NCI-H146 (cell line): ENCODE measurements around the gene KNDC1.

Experiments
- DNase-seq: peaks from one replicate; lab custom pipeline; 2025; lab: John Stamatoyannopoulos, UW

Gene KNDC1

GRCh38 chr10:133191651-133192050 is 31.6 kb downstream of the KNDC1 start:
- DNase-seq: no peak

DNA sequence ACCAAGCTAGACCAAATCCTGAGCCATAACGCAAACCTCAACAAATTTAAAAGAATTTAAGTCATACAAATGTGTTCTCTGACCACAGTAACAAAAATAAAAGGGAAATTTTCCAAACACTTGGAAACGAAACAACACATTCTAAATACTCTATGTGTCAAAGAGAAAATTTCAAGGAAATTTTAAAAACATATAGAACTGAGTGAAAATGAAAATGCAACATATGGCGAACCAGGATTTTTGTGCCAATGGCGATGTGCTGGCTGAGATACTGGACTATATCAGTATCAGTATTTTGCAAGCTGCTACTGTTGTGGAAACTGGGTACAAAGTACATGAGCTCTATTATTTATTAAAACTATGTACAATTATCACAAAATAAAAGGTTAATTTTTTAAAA is 34.1 kb downstream of the KNDC1 start:
- DNase-seq: no peak

DNA sequence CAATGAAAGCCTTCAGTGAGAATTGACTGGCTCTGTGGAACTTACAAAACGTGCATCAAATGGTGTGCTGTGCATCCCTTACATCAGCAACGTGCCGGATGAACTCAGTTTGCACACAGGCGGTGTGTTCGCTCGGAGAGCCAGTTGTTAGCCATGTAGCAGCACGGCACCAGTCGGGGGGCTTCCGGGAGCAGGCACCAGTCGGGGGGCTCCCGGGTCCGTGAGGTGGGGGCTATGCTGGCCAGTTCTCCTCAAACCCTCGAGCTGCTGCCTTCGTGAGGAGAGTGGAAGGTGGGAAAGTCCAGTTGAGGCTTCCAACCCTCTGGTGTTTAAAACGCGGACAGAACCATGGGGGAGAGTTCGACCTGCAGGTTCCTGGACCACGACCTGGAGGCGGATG is 35.1 kb downstream of the KNDC1 start:
- no peak for DNase-seq

DNA sequence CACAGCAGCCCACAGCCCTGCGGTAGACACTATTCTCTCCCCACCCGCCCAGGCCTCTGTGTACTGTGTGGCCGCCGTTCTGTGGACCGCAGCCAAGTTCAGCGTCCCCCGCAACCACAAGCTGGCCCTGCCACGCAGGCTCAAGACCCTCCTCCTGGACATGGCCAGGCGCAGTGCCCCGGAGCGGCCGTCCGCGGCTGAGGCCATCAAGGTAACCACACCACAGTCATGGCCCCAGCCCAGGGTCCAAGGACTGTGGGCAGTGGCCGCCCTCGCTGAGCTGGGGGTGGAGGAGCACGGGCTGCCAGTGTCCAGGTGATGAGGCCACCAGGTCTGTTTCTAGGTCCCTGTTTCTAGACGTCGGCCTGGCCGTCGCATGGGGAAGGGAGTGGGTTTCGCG is 35.6 kb downstream of the KNDC1 start:
- DNase-seq: no peak

DNA sequence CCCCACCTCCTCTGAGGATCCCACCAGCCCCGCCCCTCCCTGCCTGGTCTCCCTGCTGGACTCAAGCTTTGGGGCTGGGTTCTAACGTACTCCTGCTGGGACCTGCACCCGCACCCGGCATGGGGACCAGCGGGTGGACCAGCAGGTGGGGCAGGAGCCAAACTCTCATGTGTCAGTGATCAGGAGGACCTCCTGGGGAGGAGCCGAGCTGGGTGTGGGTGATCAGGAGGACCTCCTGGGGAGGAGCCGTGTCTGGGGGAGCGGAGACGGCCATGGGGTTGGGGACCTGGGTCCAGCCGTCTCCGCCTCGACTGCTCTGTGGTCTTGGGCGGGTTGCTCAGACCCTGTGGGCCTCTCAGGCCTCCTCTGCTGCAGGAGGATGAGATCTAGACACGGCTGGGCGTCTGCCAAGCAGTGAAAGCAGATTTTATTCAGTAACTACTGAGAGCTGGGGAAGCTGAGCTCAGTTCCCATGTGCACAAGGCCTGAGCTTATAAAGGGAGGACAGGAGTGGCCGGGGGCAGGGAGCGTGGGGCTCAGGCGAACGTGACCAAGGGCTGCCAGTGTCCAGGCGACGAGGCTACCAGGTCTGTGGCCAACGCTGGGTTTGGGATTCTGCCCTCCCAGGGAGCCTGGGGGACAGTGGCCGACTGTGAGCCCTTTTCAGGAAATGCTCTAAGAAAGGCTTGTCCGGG is 36.3 kb downstream of the KNDC1 start:
- no peak for DNase-seq

GRCh38 chr10:133196936-133197758 is 37.1 kb downstream of the KNDC1 start:
- DNase-seq: no peak

DNA sequence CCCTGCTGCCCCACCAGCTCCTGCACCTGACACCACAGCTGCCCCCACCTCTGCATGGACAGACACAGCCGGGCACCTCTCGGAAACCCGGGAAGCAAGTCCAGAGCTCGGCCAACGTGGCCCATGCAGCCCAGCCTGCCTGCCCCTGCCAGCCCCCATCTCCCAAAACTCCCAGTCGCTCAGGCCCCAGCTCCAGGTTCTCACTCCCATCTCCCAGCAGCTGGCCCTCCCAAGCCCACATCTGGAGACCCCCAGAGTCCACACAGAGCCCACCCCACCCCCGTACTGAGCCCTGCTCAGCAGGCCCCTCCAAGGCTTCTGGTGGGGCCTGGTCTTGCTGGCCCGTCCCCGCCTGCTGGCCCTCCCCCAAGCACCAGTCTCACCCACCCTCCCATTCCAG is 37.8 kb downstream of the KNDC1 start:
- DNase-seq: no peak

GRCh38 chr10:133198206-133198605 is 38.2 kb downstream of the KNDC1 start:
- no peak for DNase-seq

DNA sequence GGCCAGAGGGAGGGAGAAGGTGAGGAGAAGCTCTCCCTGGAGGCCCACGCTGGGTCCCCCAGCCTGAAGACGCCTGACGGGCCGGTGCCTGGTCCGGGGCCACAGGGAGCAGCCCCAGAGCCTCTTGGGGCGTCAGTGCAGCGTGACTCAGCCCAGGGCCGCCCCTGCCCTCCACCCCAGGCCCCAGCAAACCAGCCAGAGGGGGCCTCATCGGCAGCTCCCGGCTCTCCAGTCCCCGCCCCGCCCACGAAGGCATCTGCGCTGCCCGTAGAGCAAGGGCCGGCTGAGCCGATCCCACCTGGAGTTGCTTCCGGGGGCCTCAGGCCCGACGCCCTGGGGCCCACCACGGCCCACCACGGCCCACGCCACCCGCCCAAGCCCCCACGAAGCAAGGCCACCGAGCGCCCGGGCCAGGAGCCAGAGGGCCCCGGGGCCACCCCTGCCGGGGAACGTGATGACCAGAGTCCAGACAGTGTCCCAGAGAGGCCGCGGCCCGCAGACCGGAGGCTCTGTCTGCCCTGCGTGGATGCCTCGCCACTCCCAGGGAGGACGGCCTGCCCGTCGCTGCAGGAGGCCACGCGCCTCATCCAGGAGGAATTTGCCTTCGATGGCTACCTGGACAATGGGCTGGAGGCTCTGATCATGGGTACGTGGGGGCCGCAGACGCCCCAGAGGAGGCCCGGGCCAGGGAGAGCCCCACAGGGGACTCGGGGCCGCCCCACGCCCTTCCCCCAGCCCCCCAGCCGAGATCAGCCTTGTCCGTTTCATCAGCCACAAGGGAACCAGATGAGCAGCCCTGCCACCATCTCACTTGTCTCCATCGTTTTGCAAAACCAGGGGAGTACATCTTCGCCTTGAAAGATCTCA is 38.8 kb downstream of the KNDC1 start:
- DNase-seq: no peak

GRCh38 chr10:133199488-133199885 is 39.5 kb downstream of the KNDC1 start:
- no peak for DNase-seq

- no peak for DNase-seq
Measured at GRCh38 chr10:133199992-133200611, 40.1 kb downstream of the KNDC1 start.

DNA sequence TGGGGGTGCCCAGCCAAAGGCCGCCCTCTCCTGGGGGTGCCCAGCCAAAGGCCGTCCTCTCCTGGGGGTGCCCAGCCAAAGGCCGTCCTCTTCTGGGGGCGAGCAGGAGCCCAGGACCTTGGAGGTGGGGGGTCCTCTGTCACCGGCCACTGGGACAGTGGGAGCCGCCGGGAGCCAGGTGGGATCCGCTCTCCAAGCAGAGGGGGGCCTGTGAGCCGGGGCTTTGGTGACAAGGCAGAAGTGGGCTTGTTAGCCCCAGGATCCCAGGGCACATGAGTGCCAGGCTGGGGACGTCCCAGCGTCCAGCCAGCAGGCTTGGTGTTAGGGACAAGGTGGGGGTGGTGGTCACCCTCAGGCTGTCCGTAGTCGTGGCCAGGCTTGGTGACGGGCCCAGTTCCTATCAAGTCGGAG is 40.6 kb downstream of the KNDC1 start:
- DNase-seq: no peak

DNA sequence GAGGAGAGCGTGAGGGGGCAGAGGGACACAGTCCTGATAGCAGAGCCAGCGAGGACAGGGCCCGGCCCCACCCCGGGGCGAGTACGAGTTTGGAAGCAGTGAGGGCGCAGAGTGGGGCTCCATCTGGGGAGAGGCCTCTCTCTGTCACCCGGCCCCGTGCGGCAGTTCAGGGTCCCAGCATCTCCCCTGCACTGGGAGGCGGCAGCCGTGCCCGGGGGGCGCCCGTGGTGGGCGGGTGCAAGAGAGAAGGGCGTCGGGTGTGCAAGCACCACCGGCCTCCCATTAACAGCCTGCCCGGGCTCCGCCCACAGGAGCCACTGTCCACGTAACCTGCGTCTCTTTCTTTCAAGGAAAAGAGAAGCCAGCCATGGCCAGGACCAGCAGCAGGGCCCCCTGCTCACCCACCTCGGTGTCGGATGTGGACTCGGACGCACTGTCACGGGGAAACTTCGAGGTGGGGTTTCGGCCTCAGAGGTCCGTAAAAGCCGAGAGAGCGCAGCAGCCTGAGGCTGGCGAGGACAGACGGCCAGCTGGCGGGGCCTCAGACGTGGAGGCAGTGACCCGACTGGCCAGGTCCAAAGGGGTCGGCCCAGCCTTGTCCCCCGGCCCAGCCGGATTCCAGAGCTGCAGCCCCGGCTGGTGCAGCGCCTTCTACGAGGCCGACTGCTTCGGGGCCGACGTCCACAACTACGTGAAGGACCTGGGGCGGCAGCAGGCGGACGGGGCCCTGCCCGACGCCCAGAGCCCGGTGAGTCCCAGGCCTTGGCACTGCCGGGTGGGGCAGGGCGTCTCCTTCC is 41.3 kb downstream of the KNDC1 start:
- no peak for DNase-seq

DNA sequence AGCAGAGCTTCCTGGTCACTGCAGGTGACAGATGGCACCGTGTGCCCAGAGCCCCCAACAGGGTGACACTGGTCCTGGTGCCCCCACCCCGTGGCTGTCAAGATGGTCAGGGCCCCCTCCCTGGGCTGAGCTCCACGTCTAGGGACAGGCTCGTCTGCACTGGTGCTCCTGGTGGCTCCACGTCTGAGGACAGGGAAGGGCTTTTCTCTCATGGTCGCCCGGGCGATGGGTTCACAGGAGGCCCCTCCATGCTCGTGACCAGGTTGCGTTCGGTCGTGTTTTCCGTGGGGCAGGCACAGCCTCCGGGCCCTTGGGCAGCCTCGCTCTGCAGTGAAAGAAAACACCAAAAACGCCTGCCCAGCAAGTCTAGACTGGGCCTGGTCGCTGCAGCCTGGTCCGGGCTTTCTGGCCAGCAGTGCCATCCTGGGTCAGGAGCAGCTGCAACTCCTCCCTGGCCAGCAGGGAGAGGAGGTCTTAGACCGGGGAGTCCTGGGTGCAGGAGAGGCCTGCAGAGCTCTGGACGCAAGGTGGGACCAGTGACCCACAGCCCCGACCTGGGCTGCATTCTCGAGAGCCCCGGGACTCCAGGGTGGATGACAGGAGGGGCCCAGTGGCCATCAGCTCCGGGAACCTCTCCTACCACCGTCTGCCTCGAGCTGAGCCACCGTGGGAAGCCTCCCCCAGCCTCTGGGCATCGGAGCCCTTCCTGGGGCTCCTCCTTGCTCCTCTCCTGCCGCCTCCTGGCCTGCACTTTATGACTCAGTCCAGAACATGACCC is 42.1 kb downstream of the KNDC1 start:
- no peak for DNase-seq

- no peak for DNase-seq
Measured at GRCh38 chr10:133202778-133203651, 43.0 kb downstream of the KNDC1 start.

- DNase-seq: no peak
Measured at GRCh38 chr10:133203652-133204195, 43.7 kb downstream of the KNDC1 start.

- no peak for DNase-seq
Measured at GRCh38 chr10:133204226-133205015, 44.4 kb downstream of the KNDC1 start.

- DNase-seq: no peak
Measured at GRCh38 chr10:133205146-133205545, 45.1 kb downstream of the KNDC1 start.
